ENCODE results near the gene FAM118B.

Gene FAM118B

DNA sequence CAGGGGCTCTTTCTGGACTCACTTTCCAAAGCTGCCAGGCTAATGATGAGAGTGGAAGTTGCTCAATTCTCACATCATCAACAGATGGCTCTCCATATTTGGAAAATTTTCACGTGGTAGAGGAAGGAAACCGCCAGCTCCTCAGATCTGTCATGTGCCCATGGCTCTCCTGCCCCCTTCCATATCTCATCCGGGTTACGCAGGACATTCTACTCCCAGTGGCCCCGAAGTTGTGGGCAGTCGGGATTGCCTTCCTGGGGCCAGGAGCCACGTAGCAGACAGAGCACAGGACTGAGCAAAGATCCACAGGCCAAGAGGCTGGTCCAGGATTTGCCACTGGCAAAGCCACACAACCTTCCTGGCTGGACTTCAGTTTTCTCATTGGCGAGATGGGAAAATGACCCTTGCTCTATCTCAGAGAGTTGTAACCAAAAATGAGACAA is 39.0 kb upstream of the FAM118B start:
- Histone ChIP-seq H3K27ac (ENCODE audit: low read depth, low read length) (no peak overlapping the region), H3K4me1 (ENCODE audit: control insufficient read depth in 1 of 2, insufficient read depth in 2 of 2, low read length in 2 of 2) (no peaks in the 10 kb centered on the region), H3K9me3 (ENCODE audit: control insufficient read depth in 1 of 2, low read length in 2 of 2) (no peaks in the 10 kb centered on the region), H3K9ac (ENCODE audit: low read depth in 1 of 2, low read length in 2 of 2) (no peak overlapping the region), H3K4me3 (ENCODE audit: low read depth in 1 of 2, low read length in 2 of 2) (no peak overlapping the region), H3K36me3 (ENCODE audit: control insufficient read depth in 1 of 2, insufficient read depth in 2 of 2, low read length in 2 of 2) (no peaks in the 10 kb centered on the region), H3K27me3 (ENCODE audit: control insufficient read depth in 1 of 2, insufficient read depth in 2 of 2, low read length in 2 of 2) (peaks cover 0 to 2% of the 10 kb centered on the region in 2 donors)

DNA sequence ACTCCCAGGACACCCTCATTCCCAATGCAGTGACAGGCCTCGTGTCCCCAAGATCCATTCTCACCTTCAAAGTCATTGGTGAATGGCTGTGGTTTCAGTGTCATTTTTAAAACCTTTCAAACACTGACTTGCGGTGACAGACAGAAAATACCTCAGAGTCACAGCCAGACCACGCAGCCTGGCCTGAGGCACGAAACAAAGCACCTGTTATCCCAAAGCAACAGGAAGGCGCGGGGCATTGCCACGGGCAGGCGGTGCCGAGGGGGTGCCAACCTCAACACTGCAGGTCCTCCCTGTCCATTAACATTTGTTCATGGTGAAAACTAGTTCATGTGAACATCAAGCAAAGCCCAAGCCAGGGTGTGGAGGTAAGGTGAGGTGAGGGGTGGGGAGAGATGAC is 38.3 kb upstream of the FAM118B start:
- H3K4me1 ChIP-seq (ENCODE audit: control insufficient read depth in 1 of 2, insufficient read depth in 2 of 2, low read length in 2 of 2), result no peaks in the 10 kb centered on the region
- H3K9ac ChIP-seq (ENCODE audit: low read depth in 1 of 2, low read length in 2 of 2), result no peak overlapping the region
- no peak overlapping the region for H3K4me3 ChIP-seq (ENCODE audit: low read depth in 1 of 2, low read length in 2 of 2)
- H3K36me3 ChIP-seq (ENCODE audit: control insufficient read depth in 1 of 2, insufficient read depth in 2 of 2, low read length in 2 of 2), result no peaks in the 10 kb centered on the region
- H3K27ac ChIP-seq (ENCODE audit: low read depth, low read length), result no peak overlapping the region
- H3K27me3 ChIP-seq (ENCODE audit: control insufficient read depth in 1 of 2, insufficient read depth in 2 of 2, low read length in 2 of 2), result peaks cover 0 to 2% of the 10 kb centered on the region in 2 donors
- H3K9me3 ChIP-seq (ENCODE audit: control insufficient read depth in 1 of 2, low read length in 2 of 2), result no peaks in the 10 kb centered on the region

DNA sequence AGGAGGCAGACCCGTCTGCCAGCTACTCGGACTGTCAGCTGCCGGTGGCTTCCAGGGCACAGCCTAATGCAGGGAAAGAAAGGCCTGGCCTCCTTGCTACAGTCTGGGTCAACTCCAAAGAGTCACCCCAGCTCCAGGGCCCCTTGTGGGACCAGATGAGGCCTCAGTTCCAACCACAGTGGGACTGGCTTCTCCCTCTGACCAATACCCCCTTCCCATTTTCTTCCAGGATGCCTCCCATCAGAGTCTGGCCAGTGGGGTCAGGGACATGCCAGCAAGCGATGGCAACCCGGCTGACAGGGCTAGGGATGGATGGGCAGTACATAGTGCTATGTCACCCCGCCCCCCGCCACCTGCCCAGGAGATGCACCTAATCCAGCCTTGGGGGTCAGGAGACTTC is 36.8 kb upstream of the FAM118B start:
- H3K9me3 ChIP-seq (ENCODE audit: control insufficient read depth in 1 of 2, low read length in 2 of 2), result no peaks in the 10 kb centered on the region

DNA sequence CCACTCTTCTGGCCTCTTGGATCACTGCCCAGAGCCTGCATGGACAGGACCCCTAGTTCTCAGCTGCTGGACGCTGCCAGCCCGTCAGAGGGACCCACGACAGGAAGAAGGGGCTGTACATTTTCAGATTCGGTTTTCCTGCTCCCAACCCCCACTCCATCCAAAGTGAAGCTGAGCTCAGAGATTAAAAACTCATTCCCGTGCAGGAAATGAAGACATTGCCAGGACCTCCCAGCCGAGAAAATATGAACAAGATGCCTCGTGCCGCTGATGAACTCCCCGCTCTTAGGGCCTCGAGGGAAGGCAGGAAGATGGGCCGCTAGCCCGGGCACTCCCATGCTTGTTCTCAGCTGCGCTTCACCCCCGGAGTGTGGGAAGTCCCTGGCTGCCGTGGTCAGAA is 36.2 kb upstream of the FAM118B start:
- H3K9me3 ChIP-seq (ENCODE audit: control insufficient read depth in 1 of 2, low read length in 2 of 2), result no peaks in the 10 kb centered on the region
- no peaks in the 10 kb centered on the region for H3K4me1 ChIP-seq (ENCODE audit: control insufficient read depth in 1 of 2, insufficient read depth in 2 of 2, low read length in 2 of 2)
- H3K9ac ChIP-seq (ENCODE audit: low read depth in 1 of 2, low read length in 2 of 2), result no peak overlapping the region
- H3K36me3 ChIP-seq (ENCODE audit: control insufficient read depth in 1 of 2, insufficient read depth in 2 of 2, low read length in 2 of 2), result no peaks in the 10 kb centered on the region
- H3K27ac ChIP-seq (ENCODE audit: low read depth, low read length), result no peak overlapping the region
- H3K4me3 ChIP-seq (ENCODE audit: low read depth in 1 of 2, low read length in 2 of 2), result no peak overlapping the region
- no peaks in the 10 kb centered on the region for H3K27me3 ChIP-seq (ENCODE audit: control insufficient read depth in 1 of 2, insufficient read depth in 2 of 2, low read length in 2 of 2)

More for the DNA sequence above, 36.8 kb upstream of the FAM118B start:
- no peaks in the 10 kb centered on the region for H3K4me1 ChIP-seq (ENCODE audit: control insufficient read depth in 1 of 2, insufficient read depth in 2 of 2, low read length in 2 of 2)
- no peak overlapping the region for H3K27ac ChIP-seq (ENCODE audit: low read depth, low read length)
- no peak overlapping the region for H3K4me3 ChIP-seq (ENCODE audit: low read depth in 1 of 2, low read length in 2 of 2)
- H3K36me3 ChIP-seq (ENCODE audit: control insufficient read depth in 1 of 2, insufficient read depth in 2 of 2, low read length in 2 of 2), result no peaks in the 10 kb centered on the region
- H3K27me3 ChIP-seq (ENCODE audit: control insufficient read depth in 1 of 2, insufficient read depth in 2 of 2, low read length in 2 of 2), result no peaks in the 10 kb centered on the region
- H3K9ac ChIP-seq (ENCODE audit: low read depth in 1 of 2, low read length in 2 of 2), result no peak overlapping the region

DNA sequence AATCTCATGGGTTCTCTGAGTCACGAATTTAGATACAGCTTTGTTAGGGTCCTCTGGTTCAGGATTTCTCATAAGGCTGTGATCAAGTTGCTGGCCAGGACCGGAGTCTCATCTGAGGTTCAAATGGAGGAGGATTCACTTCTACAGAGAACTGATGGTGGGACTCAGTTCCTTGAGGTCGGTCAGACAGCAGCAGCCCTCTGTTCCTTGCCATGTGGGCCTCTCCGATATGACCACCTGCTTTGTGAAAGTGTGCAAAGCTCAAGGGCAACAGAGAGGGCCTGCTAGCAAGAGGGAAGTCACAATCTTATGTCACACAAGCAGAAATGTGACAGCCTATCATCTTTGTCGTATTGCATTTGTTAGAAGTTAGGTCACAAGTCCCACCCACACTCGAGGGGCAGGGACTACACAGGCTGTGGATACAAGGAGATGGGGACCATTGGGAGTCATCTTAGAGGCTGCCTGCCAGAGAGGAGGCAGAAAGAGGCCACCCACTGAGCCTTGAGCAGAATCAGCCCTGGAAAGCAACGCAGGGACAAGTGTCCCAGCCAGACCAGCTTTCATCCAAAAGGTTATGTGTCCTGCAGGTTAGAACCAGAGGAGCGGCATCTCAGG is 34.6 kb upstream of the FAM118B start:
- no peak overlapping the region for H3K27ac ChIP-seq (ENCODE audit: low read depth, low read length)
- no peaks in the 10 kb centered on the region for H3K36me3 ChIP-seq (ENCODE audit: control insufficient read depth in 1 of 2, insufficient read depth in 2 of 2, low read length in 2 of 2)
- no peaks in the 10 kb centered on the region for H3K4me1 ChIP-seq (ENCODE audit: control insufficient read depth in 1 of 2, insufficient read depth in 2 of 2, low read length in 2 of 2)
- H3K9me3 ChIP-seq (ENCODE audit: control insufficient read depth in 1 of 2, low read length in 2 of 2), result no peaks in the 10 kb centered on the region
- H3K9ac ChIP-seq (ENCODE audit: low read depth in 1 of 2, low read length in 2 of 2), result no peak overlapping the region
- no peaks in the 10 kb centered on the region for H3K27me3 ChIP-seq (ENCODE audit: control insufficient read depth in 1 of 2, insufficient read depth in 2 of 2, low read length in 2 of 2)
- H3K4me3 ChIP-seq (ENCODE audit: low read depth in 1 of 2, low read length in 2 of 2), result no peak overlapping the region

DNA sequence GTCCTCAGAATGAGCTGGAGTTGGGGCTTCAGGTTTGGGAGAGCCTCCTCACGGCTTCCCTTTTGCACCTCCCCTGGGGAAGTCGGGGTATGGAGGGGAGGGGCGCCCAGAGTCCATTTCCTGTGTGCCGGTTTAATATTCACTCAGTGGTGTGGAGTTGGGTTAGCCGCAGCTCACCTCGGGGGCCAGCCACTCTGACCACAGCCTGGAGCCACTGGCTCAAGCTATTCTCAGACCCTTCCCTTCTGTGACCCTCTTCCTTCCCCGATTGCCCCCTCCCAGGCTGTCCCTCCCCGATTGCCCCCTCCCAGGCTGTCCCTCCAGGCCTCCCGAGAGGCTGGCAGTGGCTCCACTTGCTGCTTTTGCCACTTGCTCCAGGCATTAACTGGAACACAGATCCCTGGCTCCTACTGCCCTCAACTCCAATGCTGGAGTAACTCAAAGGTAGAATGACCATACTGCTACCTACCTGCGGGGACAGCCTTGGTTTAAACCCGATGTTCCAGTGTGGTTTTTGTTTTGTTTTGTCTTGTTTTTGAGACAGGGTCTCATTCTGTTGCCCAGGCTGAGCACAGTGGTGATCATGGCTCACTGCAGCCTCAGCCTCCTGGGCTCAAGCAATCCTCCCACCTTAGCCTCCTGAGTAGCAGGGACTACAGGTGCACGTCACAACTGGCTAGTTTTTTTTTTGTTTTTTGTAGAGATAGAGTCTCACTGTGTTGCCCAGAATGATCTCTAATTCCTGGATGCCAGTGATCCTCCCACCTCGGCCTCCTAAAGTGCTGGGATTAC is 29.4 kb upstream of the FAM118B start:
- Histone ChIP-seq H3K36me3 (ENCODE audit: control insufficient read depth in 1 of 2, insufficient read depth in 2 of 2, low read length in 2 of 2) (no peaks in the 10 kb centered on the region), H3K4me3 (ENCODE audit: low read depth in 1 of 2, low read length in 2 of 2) (no peak overlapping the region), H3K9me3 (ENCODE audit: control insufficient read depth in 1 of 2, low read length in 2 of 2) (no peaks in the 10 kb centered on the region)

DNA sequence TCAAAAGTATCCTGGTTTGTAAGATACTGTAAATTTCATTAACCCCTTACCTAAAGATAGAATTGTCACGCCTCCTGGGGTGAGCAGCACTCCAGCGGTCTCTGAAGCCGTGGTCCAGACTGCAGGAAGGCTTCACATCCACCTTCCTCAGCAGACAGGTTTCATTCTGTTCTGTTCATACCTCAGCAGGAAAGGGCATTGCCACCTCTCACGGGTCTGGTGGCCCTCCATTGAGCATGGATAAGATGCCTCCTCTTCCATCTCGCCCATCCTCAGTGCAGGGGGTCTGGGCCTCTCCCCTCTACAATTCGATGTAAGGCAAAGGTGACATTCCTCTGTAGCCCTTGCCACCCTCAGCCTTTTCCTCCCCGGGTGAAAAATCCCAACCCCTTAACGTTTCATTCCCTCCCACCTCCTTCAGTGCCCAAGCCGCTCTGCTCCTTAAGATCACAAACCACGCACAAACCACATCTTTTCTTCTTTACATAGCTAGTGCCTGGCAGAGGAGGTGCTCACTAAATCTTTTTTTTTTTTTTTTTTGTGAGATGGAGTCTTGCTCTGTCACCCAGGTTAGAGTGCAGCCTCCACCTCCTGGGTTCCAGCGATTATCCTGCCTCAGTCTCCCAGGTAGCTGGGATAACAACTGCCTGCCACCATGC is 28.7 kb upstream of the FAM118B start:
- no peak overlapping the region for H3K9ac ChIP-seq (ENCODE audit: low read depth in 1 of 2, low read length in 2 of 2)
- no peaks in the 10 kb centered on the region for H3K36me3 ChIP-seq (ENCODE audit: control insufficient read depth in 1 of 2, insufficient read depth in 2 of 2, low read length in 2 of 2)
- no peaks in the 10 kb centered on the region for H3K9me3 ChIP-seq (ENCODE audit: control insufficient read depth in 1 of 2, low read length in 2 of 2)
- H3K27ac ChIP-seq (ENCODE audit: low read depth, low read length), result no peak overlapping the region
- H3K4me3 ChIP-seq (ENCODE audit: low read depth in 1 of 2, low read length in 2 of 2), result no peak overlapping the region
- H3K4me1 ChIP-seq (ENCODE audit: control insufficient read depth in 1 of 2, insufficient read depth in 2 of 2, low read length in 2 of 2), result peaks cover 5 to 10% of the 10 kb centered on the region in 2 donors
- no peaks in the 10 kb centered on the region for H3K27me3 ChIP-seq (ENCODE audit: control insufficient read depth in 1 of 2, insufficient read depth in 2 of 2, low read length in 2 of 2)

More for the DNA sequence above, 29.4 kb upstream of the FAM118B start:
- peaks cover 5 to 10% of the 10 kb centered on the region in 2 donors for H3K4me1 ChIP-seq (ENCODE audit: control insufficient read depth in 1 of 2, insufficient read depth in 2 of 2, low read length in 2 of 2)
- no peaks in the 10 kb centered on the region for H3K27me3 ChIP-seq (ENCODE audit: control insufficient read depth in 1 of 2, insufficient read depth in 2 of 2, low read length in 2 of 2)
- H3K9ac ChIP-seq (ENCODE audit: low read depth in 1 of 2, low read length in 2 of 2), result no peak overlapping the region
- no peak overlapping the region for H3K27ac ChIP-seq (ENCODE audit: low read depth, low read length)

DNA sequence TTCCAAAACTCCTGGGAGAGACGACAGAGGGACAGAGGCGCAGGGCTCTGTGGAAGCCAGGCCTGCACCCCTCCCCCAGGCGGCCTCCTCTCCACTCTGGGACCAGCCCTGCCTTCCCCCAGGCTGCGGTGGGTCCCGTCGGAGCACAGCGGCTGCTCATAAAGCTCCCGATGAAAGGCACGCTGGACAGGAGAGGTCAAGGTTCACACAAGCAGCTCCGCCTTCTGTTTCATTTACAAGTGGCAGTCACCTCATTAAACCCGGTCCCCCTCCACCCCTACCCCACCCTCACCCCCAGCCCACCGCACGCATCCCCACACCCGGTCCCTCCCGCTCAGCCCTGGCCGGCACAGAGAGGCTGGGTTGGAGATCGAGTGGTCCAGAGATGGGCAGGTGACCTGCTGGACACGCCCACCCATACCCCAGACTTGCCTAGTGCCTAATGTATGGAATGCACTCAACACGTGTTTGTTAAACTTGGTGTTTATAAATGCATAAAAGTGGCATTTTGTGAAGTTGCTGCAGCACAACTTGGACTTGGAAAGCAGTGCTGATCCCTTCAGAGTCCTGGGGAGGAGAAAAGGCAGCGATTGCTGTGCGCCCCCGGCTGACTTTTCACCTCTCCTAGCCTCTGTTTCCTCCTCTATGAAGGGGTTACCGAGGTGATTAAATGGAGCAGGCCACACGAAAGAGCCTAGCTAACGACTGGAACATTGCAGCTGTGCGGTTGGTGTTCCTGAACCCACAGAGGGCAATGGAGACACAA is 26.1 kb upstream of the FAM118B start:
- H3K4me3 ChIP-seq (ENCODE audit: low read depth in 1 of 2, low read length in 2 of 2), result no peak overlapping the region
- no peak overlapping the region for H3K27ac ChIP-seq (ENCODE audit: low read depth, low read length)
- H3K27me3 ChIP-seq (ENCODE audit: control insufficient read depth in 1 of 2, insufficient read depth in 2 of 2, low read length in 2 of 2), result no peaks in the 10 kb centered on the region
- no peak overlapping the region for H3K9ac ChIP-seq (ENCODE audit: low read depth in 1 of 2, low read length in 2 of 2)
- H3K36me3 ChIP-seq (ENCODE audit: control insufficient read depth in 1 of 2, insufficient read depth in 2 of 2, low read length in 2 of 2), result no peaks in the 10 kb centered on the region
- peaks cover 10% of the 10 kb centered on the region in 2 donors for H3K4me1 ChIP-seq (ENCODE audit: control insufficient read depth in 1 of 2, insufficient read depth in 2 of 2, low read length in 2 of 2)
- H3K9me3 ChIP-seq (ENCODE audit: control insufficient read depth in 1 of 2, low read length in 2 of 2), result no peaks in the 10 kb centered on the region

DNA sequence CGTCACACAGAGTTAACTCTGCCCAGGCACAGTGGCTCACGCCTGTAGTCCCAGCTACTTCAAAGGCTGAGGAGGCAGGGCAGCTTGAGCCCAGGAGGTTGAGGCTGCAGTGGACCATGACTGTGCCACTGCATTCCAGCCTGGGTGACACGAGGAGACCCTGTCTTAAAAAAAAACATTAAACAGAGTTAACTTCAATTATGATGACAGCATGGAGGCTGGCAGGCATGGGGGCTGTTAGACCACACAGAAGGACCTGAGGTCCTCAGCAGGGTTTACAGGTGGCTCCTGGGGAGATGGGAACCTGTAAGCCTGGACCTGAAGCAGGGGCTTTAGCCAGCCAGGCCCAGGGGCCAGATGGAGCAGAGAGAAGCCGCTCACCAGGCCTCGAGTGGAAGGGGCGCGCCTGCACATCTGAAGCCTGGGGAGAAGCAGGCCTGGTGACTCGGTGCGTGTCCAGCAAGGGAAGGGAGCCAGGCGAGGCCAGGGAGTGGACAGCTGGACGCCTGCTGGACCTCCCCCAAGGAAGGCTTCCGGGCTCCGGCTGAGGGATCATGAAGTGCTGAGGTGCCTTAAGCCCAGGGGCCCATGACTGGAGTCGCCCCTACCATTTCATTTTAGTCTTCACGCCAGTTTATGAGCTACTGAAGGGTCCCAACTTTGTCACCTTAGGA is 25.4 kb upstream of the FAM118B start:
- Histone ChIP-seq H3K4me1 (ENCODE audit: control insufficient read depth in 1 of 2, insufficient read depth in 2 of 2, low read length in 2 of 2) (peaks cover 10% of the 10 kb centered on the region in 2 donors), H3K36me3 (ENCODE audit: control insufficient read depth in 1 of 2, insufficient read depth in 2 of 2, low read length in 2 of 2) (peaks cover 0 to 6% of the 10 kb centered on the region in 2 donors), H3K27me3 (ENCODE audit: control insufficient read depth in 1 of 2, insufficient read depth in 2 of 2, low read length in 2 of 2) (no peaks in the 10 kb centered on the region), H3K4me3 (ENCODE audit: low read depth in 1 of 2, low read length in 2 of 2) (no peak overlapping the region), H3K27ac (ENCODE audit: low read depth, low read length) (no peak overlapping the region), H3K9me3 (ENCODE audit: control insufficient read depth in 1 of 2, low read length in 2 of 2) (no peaks in the 10 kb centered on the region), H3K9ac (ENCODE audit: low read depth in 1 of 2, low read length in 2 of 2) (no peak overlapping the region)

All from duodenal mucosa (tissue), 2 donors.